IMR-90 (cell line): ENCODE data around the gene AQP7. TPM values are rescaled to one million over a fixed set of nuclear protein-coding genes. Genes with fewer than 3 reads are reported as not detected.
"Not testable (repeated sequence)": the region's sequence is repeated elsewhere in the genome, so short reads cannot be mapped to it uniquely, and the experiment has no call there.

Experiments
- ATAC-seq: fragments of 200-7000 bp; cut with Tn5 transposase; 2 replicates; pipeline ENCODE4 v1.9.1; 2020; ENCODE audit warnings: low read depth, mild to moderate bottlenecking, moderate library complexity
- BruUV-seq: library from RNA; stranded (reverse); fragments of 400-500 nt; replicated peaks from 2 replicates; lab custom pipeline; 2021; lab: Mats Ljungman, UMichigan
- CTCF ChIA-PET: fragments of 300-600 bp; formaldehyde crosslinking; extraction: SDS; loops from one replicate; lab custom pipeline; 2021; ENCODE audit warnings: antibody characterized with exemption; lab: Yijun Ruan, JAX
- POLR2A ChIA-PET: fragments of 300-600 bp; sonication (Branson Sonifier 250); formaldehyde crosslinking; loops from one replicate; lab custom pipeline; 2022; ENCODE audit warnings: antibody characterized with exemption; ENCODE audit not compliant: unreplicated experiment; lab: Charles Lee
- DNase-seq: peaks from one replicate; pipeline ENCODE4 v3.0.0; 2013
- H2AFZ ChIP-seq: replicated peaks from 2 replicates; pipeline ENCODE3; 2013; ENCODE audit warnings: low read length, mild to moderate bottlenecking; ENCODE audit not compliant: poor library complexity
- H2AK5ac ChIP-seq: 2 replicates; pipeline ENCODE4 v1.6.1; 2013; ENCODE audit warnings: low read depth, low read length, inconsistent platforms
- H2AK9ac ChIP-seq: replicated peaks from 2 replicates; pipeline ENCODE3; 2013; ENCODE audit warnings: mild to moderate bottlenecking, low read depth, low read length, moderate library complexity; ENCODE audit not compliant: poor library complexity
- H2BK120ac ChIP-seq: 2 replicates; pipeline ENCODE4 v1.6.1; 2013; ENCODE audit warnings: low read depth, low read length, inconsistent platforms
- H2BK15ac ChIP-seq: 3 replicates; pipeline ENCODE4 v1.6.1; 2013; ENCODE audit warnings: low read depth, low read length, inconsistent platforms
- H2BK20ac ChIP-seq: 2 replicates; pipeline ENCODE4 v1.6.1; 2013; ENCODE audit warnings: low read depth, mild to moderate bottlenecking, inconsistent platforms, low read length, moderate library complexity
- H2BK5ac ChIP-seq: 2 replicates; pipeline ENCODE4 v1.6.1; 2013; ENCODE audit warnings: mild to moderate bottlenecking, low read depth, low read length, inconsistent platforms; ENCODE audit not compliant: poor library complexity, severe bottlenecking
- H3K14ac ChIP-seq: replicated peaks from 2 replicates; pipeline ENCODE4 v1.6.1; 2013; ENCODE audit warnings: low read depth, low read length, inconsistent platforms
- H3K18ac ChIP-seq: 2 replicates; pipeline ENCODE4 v1.6.1; 2013; ENCODE audit warnings: low read depth, low read length, control low read depth
- H3K23ac ChIP-seq: 2 replicates; pipeline ENCODE4 v1.6.1; 2013; ENCODE audit warnings: low read depth, low read length, inconsistent platforms
- H3K27ac ChIP-seq: 2 replicates; pipeline ENCODE4 v1.5.1; 2013; ENCODE audit warnings: mild to moderate bottlenecking, control low read depth, low read length; ENCODE audit not compliant: insufficient read depth
- H3K27me3 ChIP-seq: 2 replicates; pipeline ENCODE4 v1.6.1; 2013; ENCODE audit warnings: low read length; ENCODE audit not compliant: control insufficient read depth, insufficient read depth
- H3K36me3 ChIP-seq: 2 replicates; pipeline ENCODE4 v1.6.1; 2013; ENCODE audit warnings: low read length, mixed read lengths; ENCODE audit not compliant: control insufficient read depth, insufficient read depth
- H3K4ac ChIP-seq: 2 replicates; pipeline ENCODE4 v1.6.1; 2013; ENCODE audit warnings: low read depth, low read length, inconsistent platforms
- H3K4me1 ChIP-seq: 2 replicates; pipeline ENCODE4 v1.6.1; 2013; ENCODE audit warnings: low read length, mixed read lengths; ENCODE audit not compliant: control insufficient read depth, insufficient read depth
- H3K4me2 ChIP-seq: 2 replicates; pipeline ENCODE4 v1.6.1; 2013; ENCODE audit warnings: low read depth, mild to moderate bottlenecking, control low read depth, low read length, moderate library complexity
- H3K4me3 ChIP-seq: 2 replicates; pipeline ENCODE4 v1.5.1; 2013; ENCODE audit warnings: low read depth, mild to moderate bottlenecking, control low read depth, low read length, moderate library complexity; ENCODE audit not compliant: insufficient read depth
- H3K56ac ChIP-seq: 2 replicates; pipeline ENCODE4 v1.6.1; 2013; ENCODE audit warnings: low read length, inconsistent platforms; ENCODE audit not compliant: insufficient read depth; ENCODE audit errors: extremely low read depth
- H3K79me1 ChIP-seq, 2 experiments: 2 replicates each; pipeline ENCODE4 v1.6.1; 2013; ENCODE audit warnings: low read length in 2 of 2, inconsistent platforms in 1 of 2, low read depth in 1 of 2
- H3K9ac ChIP-seq: 2 replicates; pipeline ENCODE4 v1.6.1; 2013; ENCODE audit warnings: low read depth, low read length, control low read depth
- H3K9me1 ChIP-seq: 2 replicates; pipeline ENCODE4 v1.6.1; 2013; ENCODE audit warnings: low read length, inconsistent platforms; ENCODE audit not compliant: insufficient read depth
- H3K9me3 ChIP-seq: 2 replicates; pipeline ENCODE4 v1.6.1; 2013; ENCODE audit warnings: low read length; ENCODE audit not compliant: control insufficient read depth, insufficient read depth
- H4K20me1 ChIP-seq: 2 replicates; pipeline ENCODE4 v1.6.1; 2013; ENCODE audit warnings: low read length, inconsistent platforms; ENCODE audit not compliant: insufficient read depth
- H4K5ac ChIP-seq: 2 replicates; pipeline ENCODE4 v1.6.1; 2013; ENCODE audit warnings: mild to moderate bottlenecking, low read depth, low read length, control low read depth
- H4K8ac ChIP-seq, 2 experiments: 2 replicates each; pipeline ENCODE4 v1.6.1; 2013; ENCODE audit warnings: low read depth in 2 of 2, low read length in 2 of 2, control low read depth in 1 of 2, inconsistent platforms in 1 of 2
- H4K91ac ChIP-seq: 2 replicates; pipeline ENCODE4 v1.6.1; 2013; ENCODE audit warnings: low read depth, low read length, inconsistent platforms; ENCODE audit not compliant: insufficient read depth
- CEBPB ChIP-seq: IDR thresholded peaks from 2 replicates; pipeline ENCODE4 v1.6.1; 2012; ENCODE audit warnings: low read depth, low read length, improper control_type of control experiment
- WGBS, 2 experiments: methylation state at CpG; one replicate each; pipeline versions ENCODE4 v1.1.5 to v1.1.7; 2013; ENCODE audit warnings: missing lambda C conversion rate in 2 of 2; ENCODE audit not compliant: insufficient read length in 1 of 2; ENCODE audit errors: extremely low coverage in 2 of 2; 5-methylcytosine and 5-hydroxymethylcytosine counted together
- dilution Hi-C: fragments of 300-500 bp; cut with HindIII; formaldehyde crosslinking; loops from one replicate; pipeline ENCODE4 v1.14.3; 2018; ENCODE audit warnings: low sequenced_read_pairs; ENCODE audit not compliant: unreplicated experiment
- in situ Hi-C: fragments of 300-500 bp; cut with MboI; formaldehyde crosslinking; loops from 3 replicates; pipeline ENCODE4 v1.14.3; 2019; ENCODE audit warnings: low sequenced_read_pairs, inconsistent platforms, mixed read lengths
- intact Hi-C: fragments of 100-400 bp; cut with micrococcal nuclease; formaldehyde crosslinking; loops from 2 replicates; pipeline ENCODE4 v1.10.0; 2022
- polyA plus RNA-seq, 3 experiments: library from polyadenylated mRNA; depleted of rRNA; stranded (reverse); fragments of >200 nt; gene quantifications; 2 replicates each; pipeline ENCODE4 v1.2.3, GENCODE V29; 2012; ENCODE audit warnings: low replicate concordance in 1 of 3
- total RNA-seq: library from RNA; depleted of rRNA; stranded (reverse); fragments of >200 nt; gene quantifications from 2 replicates; pipeline ENCODE4 v1.2.3, GENCODE V29; 2012

The AQP7 gene
- total and polyA plus RNA-seq, 2 of the 4 experiments (the other 2 are of a cell fraction): 0.07 TPM; not detected in 1

DNA sequence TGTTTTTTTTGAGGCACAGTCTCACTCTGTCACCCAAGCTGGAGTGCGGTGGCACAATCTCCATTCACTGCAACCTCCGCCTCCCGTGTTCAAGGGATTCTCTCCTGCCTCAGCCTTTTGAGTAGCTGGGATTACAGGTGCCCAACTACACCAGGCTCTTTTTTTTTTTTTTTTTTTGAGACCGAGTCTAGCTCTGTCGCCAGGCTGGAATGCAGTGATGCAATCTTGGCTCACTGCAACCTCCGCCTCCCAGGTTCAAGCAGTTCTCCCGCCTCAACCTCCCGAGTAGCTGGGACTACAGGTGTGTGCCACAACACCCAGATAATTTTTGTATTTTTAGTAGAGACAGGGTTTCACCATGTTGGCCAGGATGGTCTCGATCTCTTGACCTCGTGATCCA lies 20.0 kb downstream of the AQP7 start:
- H3K9me3 ChIP-seq, H3K4me1 ChIP-seq, H3K27ac ChIP-seq, H2BK15ac ChIP-seq, H3K27me3 ChIP-seq, H3K9ac ChIP-seq, dilution Hi-C loops, H3K23ac ChIP-seq, H4K91ac ChIP-seq, in situ Hi-C loops, H2BK20ac ChIP-seq, H4K20me1 ChIP-seq, ATAC-seq, intact Hi-C loops, H3K4me2 ChIP-seq, H3K79me1 ChIP-seq, DNase-seq, H2AFZ ChIP-seq, H3K14ac ChIP-seq, H2BK120ac ChIP-seq, H3K56ac ChIP-seq, H3K4me3 ChIP-seq, H2AK5ac ChIP-seq, H2BK5ac ChIP-seq, BruUV-seq, H3K4ac ChIP-seq, CTCF ChIA-PET, H4K5ac ChIP-seq, H3K9me1 ChIP-seq, H2AK9ac ChIP-seq, H3K36me3 ChIP-seq, H4K8ac ChIP-seq, H3K18ac ChIP-seq: not testable (repeated sequence)
- POLR2A ChIA-PET: interaction anchor here (0.7 kb wide), 1 partner anchor 11 kb away, joined by 3 read pairs; no protein-coding TSS in a partner anchor
- 95% methylated on average over 3 of the region's 10 CpGs; no CpG with 5 or more reads in 1 of the 2 experiments for WGBS, 2 experiments
- TF ChIP-seq CEBPB: 0 out of 2 replicates have a peak, but pooled peaks have one; percentile 46
